Measurements from ENCODE around the gene CHRNA4.

The CHRNA4 gene

GRCh38 chr20:63379296-63379695 lies 18.1 kb upstream of the CHRNA4 start:
- in situ Hi-C loops (cut with MboI; ENCODE audit: low sequenced_read_pairs) = no loop called here

DNA sequence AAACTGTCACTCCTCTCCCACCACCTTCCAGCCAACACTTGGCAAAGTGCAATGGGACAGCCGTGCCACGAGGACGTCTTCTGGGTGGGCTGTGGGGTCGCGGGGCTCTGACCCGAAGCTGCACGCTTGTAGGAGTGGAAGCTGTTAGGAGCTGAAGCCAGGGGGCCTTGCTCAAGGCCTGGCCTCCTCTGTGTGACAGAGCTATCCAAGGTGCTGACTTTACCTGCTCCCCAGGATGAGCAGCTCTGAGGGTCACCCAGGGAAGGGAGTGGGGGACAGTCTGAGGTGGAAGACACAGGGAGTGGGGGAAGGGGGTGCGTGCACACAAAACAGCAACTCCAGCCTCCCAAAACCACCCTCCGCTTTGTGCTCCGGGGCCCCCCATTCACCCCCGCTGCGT lies 17.5 kb upstream of the CHRNA4 start:
- in situ Hi-C loops (cut with MboI; ENCODE audit: low sequenced_read_pairs) = no loop called here

GRCh38 chr20:63377951-63378381 lies 16.8 kb upstream of the CHRNA4 start:
- in situ Hi-C loops (cut with MboI; ENCODE audit: low sequenced_read_pairs) = no loop called here

DNA sequence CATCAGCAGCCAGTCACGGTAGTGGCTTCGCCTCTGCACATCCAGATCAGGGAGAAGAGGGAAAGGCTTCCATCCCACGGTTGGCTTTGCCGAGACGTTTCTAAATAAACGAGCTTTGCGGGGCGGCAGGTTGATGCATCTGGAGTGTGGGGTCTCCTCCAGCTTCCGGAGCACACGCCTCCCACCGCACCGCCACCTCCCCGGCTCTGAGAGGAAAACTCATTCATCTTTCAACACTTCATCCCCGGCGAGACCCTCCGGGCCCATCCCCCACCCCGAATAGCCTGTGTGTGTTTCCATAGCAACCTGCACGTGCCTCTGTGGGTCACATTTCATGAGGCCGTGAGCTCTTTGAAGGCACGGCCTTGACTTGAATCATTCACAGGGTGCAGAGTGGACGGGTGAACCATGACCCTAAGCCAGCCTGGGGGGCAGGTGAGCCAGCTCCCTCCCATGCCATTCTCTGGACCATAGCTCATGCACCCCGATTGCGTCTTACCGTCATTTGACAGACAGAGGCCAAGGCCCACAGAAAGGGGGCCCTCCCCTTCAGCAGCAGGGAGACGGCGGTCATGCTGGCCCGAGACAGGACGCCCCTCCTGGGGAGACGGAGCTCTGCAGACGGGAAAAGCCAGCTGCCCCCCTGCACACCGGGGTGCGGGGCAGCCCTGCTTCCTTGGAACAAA lies 16.2 kb upstream of the CHRNA4 start:
- in situ Hi-C loops (cut with MboI; ENCODE audit: low sequenced_read_pairs) = no loop called here

GRCh38 chr20:63376283-63377250 lies 15.4 kb upstream of the CHRNA4 start:
- in situ Hi-C loops (cut with MboI; ENCODE audit: low sequenced_read_pairs) = no loop called here

- in situ Hi-C loops (cut with MboI; ENCODE audit: low sequenced_read_pairs) = no loop called here
Measured at GRCh38 chr20:63375438-63375837, 14.3 kb upstream of the CHRNA4 start.

DNA sequence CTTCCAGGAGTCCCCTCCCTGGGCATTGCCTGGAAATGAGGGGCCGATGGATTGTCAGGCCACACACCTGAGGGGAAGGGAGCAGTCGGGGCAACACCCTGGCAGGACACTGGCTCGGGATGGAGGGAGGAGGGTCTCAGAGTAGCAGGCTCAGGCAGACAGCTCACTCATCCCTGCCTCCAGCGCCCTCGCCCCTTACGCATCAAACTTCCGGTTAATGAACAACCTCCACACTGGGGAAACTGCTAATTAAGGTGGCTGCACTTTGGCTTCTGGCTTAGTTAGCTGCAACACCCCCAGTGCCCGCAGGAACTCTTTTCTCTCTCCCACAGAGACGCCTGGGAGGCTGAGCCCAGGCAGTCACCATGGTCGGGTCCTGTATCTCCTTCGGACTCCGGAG lies 13.4 kb upstream of the CHRNA4 start:
- in situ Hi-C loops (cut with MboI; ENCODE audit: low sequenced_read_pairs) = no loop called here

GRCh38 chr20:63373996-63374395 lies 12.8 kb upstream of the CHRNA4 start:
- in situ Hi-C loops (cut with MboI; ENCODE audit: low sequenced_read_pairs) = no loop called here

- in situ Hi-C loops (cut with MboI; ENCODE audit: low sequenced_read_pairs) = no loop called here
Measured at GRCh38 chr20:63372971-63373885, 12.1 kb upstream of the CHRNA4 start.

DNA sequence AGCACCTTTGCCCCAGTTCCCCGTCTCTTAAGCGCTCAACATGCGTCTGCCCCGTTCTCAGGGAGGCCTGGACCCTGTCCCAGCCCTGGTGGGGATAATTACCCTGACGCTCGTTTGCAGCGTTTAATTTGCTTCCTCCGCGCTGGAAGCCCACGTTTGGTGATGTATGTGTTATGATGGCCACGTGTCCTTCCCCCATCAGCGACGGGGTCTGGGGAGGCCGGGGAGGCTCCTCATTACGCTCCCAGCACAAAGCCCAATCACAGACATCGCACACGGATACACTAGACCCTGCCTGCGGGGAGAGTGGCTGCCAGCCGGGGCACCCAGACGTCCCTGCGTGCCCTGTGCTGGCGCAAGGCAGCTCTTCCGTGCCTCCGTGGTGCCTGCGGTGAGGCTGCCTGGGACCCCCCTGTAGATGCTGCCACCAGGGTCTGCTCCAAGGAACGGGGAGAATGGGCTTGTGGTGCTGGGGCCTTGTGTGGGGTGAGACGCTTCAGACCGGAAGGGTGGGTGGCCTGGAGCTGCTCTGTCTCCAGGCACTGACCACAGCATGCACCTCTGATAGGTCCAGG lies 10.2 kb upstream of the CHRNA4 start:
- in situ Hi-C loops (cut with MboI; ENCODE audit: low sequenced_read_pairs) = no loop called here

GRCh38 chr20:63370618-63371187 lies 9.6 kb upstream of the CHRNA4 start:
- in situ Hi-C loops (cut with MboI; ENCODE audit: low sequenced_read_pairs) = no loop called here

DNA sequence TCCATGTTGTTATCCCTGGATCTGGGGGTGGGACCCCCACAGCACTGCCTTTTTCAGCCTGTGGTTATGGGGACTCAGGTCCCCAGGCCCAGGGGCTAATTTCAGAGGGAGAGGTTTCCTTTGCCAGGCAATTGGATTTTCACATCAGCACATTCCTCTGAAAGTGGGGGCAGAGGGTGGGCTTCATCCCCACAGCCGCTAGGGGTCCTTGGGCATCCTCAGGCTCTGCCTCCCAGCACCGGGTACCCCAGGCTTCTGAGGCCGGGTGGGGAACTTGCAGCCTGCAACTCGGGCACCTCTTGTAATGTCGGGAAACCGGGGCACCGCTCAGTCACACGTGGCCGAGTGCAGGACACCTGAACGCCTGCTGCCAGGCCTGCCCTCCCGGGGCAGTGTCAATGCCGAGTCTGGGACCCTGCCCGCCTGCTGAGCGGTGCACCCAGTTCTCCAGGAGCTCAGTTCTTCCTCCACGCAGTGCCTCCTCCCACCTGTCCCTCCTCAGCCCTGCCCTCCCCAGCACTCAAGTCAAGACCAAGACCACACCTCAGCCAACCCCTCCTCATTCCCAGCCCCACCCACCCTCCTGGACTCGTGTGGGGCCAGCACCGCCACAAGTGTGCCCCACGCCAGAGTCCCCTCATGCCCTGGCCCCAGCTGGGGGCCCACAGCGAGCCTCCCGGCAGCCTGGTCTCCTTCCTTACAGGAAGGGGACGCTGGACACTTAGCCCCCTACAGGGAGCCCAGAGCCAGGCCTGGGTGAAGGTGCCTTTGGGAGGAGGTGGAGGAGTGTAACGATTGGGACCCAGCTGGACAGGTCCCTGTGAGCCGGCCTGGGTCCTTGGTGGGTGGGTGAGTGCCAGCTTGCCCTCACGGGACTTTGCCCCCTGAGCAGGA lies 8.8 kb upstream of the CHRNA4 start:
- in situ Hi-C loops (cut with MboI; ENCODE audit: low sequenced_read_pairs) = no loop called here

GRCh38 chr20:63369024-63369530 lies 7.9 kb upstream of the CHRNA4 start:
- in situ Hi-C loops (cut with MboI; ENCODE audit: low sequenced_read_pairs) = no loop called here

- in situ Hi-C loops (cut with MboI; ENCODE audit: low sequenced_read_pairs) = no loop called here
Measured at GRCh38 chr20:63368151-63368550, 7.0 kb upstream of the CHRNA4 start.

- in situ Hi-C loops (cut with MboI; ENCODE audit: low sequenced_read_pairs) = no loop called here
Measured at GRCh38 chr20:63367446-63368055, 6.4 kb upstream of the CHRNA4 start.

DNA sequence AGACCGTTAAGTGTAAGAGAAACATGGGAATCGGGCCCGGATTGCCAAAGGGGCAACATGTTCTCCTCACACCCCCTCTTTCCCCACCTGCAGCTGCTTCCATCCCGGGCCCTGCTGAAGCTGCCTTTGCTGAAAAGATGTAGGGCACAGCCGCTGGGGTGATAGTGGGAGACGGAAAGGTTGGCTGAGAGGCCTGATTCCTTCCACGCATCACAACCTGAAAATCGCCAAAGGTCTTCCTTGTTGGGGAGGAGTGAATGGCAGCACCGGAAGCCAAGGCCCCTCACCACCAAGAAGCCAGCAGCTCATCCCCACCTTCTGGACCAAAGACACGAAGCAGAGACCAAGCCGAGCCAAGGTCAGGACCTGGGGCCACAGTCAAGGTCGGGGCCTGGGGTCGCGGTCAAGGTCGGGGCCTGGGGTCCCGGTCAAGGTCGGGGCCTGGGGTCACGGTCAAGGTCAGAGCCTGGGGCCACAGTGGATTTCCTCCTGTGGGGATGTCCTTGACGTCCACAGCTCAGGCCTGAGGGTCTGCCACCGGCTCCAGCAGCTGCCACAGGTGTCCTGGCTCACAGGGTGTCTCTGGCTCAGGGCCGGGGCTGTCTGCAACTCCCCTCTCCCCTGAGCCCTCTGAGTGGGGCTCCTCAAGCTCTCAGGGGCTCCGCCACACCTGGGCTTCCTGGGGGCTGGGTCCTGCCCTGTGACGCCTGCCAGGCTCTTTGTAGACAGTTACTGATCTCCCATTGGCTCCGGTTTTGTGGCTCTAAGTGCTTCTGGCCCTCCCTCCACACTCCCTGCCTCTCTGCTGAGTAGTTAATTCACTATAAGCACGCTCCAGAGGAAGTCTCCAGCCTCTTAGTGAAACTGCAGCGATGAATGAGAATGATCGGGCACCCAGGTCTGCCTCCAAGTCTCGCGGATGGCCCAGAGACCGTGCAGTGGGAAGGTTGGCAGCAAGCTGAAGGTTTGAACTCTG lies 5.5 kb upstream of the CHRNA4 start:
- in situ Hi-C loops (cut with MboI; ENCODE audit: low sequenced_read_pairs) = no loop called here

GRCh38 chr20:63365601-63366389 lies 4.6 kb upstream of the CHRNA4 start:
- in situ Hi-C loops (cut with MboI; ENCODE audit: low sequenced_read_pairs) = no loop called here

All from HL-60/S4 (cell line).